SIG-M5 (cell line): ENCODE results near the gene ATCAY.
"Not testable (repeated sequence)": the region's sequence is repeated elsewhere in the genome, so short reads cannot be mapped to it uniquely, and the experiment has no call there.

Source experiments
- DNase-seq: peaks from one replicate; lab custom pipeline; 2025; lab: John Stamatoyannopoulos, UW

Gene ATCAY

DNA sequence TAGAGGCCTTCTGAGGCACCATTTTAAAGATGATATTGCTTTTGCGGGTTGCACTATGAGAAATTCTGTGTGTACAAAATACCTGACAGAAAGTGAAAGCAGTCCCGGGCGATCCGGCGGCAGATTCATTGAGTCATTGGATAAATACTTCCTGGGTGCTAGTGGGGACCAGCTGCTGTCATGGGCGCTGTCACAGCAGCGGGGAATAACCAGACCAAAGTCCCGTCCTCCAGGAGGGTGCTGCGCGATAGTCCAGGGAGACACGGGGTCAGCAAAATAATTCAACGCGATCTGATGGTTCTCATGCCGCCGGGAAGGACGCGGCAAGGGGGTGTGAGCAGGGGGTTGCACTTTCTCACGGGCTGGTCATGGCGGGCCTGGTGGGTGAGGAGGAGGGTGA is 25.2 kb upstream of the ATCAY start:
- DNase-seq: no peak

DNA sequence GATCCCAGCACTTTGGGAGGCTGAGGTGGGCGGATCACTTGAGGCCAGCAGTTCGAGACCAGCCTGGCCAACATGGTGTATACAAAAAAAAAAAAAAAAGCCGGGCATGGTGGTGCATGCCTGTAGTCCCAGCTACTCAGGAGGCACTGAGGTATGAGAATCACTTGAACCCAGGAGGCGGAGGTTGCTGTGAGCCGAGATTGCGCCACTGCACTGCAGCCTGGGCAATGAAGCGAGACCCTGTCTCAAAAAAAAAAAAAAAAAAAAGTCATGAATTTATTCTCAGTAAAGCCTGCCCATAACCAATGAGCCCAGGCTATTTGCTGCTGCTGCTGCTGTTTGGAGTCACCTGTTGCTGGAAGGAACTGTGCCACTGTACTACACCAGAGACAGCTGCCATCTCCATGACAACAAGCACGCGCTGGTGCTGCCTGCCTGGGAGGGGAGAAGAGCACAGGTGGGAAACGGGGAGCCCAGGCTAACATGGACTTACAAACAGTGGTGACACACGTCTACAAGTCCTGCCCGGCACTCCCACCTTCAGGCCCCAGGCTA is 23.0 kb upstream of the ATCAY start:
- DNase-seq: no peak

DNA sequence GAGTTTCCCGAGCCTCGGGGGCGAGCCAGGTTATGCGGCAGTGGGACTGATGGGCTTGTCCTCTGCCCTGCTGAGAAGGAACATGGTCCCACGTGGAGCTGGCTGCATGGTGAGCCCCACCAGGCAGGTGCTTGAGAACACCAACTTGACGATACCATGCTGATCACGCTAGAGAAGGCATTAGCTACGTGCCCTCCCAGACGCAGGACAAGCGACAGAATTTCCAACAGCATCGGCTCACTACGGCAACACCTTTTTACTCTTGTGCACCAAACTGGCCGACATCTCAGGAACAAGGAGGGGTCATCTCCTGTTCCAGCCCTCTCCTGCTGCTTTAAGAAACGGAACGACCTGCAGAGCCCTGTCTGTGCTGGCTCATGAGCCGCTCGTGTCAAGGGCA is 20.0 kb upstream of the ATCAY start:
- DNase-seq: no peak

DNA sequence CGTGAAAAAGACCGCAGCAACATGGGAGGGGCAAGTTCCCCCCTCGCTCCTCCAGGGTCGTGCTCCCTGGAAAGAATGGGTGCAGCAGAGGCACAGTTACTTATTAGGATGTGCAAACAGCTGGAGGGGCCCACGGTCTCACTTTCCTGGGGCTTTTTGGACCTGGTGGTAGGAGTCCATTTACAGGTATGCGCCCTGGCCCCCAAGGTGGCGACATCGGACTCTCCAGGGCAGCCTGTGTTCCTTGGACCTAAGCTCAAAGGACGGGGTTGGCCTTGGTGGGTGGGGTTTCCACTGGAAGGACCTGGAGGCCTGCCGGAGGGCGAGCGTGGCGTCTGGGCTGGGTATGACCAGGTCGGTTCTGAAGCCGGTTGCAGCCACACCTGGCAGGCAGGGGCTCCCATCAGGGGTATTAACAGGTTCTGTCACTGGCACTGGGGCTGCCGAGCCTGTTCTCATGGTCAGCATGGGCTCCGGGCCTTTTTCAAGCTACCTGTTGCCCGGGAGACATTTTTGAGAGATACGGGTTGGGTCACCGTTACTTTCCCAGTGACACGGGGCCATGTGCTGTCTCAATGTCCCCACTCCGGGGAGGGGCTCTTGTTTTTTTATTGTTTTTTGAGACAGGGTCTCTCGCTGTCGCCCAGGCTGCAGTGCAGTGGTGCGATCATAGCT is 17.5 kb upstream of the ATCAY start:
- DNase-seq: no peak

DNA sequence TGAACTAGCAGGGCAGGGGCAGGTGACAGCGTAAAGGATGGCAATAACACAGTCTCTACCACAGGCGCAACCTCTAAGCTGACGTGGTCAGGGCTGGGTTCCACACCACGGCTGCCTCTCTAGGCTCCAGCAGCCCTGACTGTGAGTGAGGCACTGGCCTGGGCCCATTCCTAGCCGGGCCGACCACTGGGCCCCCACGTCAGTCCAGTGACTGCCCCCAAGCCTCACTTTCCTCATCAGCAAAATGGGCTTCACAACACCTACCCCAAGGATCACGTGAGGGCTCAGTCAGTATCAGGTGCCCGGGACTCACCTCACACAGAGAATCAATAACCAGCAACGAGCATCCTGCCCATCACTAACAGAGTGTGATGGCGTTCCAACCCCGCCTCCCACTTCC is 16.8 kb upstream of the ATCAY start:
- no peak for DNase-seq

- no peak for DNase-seq
Measured at GRCh38 chr19:3866910-3867638, 13.4 kb upstream of the ATCAY start.

DNA sequence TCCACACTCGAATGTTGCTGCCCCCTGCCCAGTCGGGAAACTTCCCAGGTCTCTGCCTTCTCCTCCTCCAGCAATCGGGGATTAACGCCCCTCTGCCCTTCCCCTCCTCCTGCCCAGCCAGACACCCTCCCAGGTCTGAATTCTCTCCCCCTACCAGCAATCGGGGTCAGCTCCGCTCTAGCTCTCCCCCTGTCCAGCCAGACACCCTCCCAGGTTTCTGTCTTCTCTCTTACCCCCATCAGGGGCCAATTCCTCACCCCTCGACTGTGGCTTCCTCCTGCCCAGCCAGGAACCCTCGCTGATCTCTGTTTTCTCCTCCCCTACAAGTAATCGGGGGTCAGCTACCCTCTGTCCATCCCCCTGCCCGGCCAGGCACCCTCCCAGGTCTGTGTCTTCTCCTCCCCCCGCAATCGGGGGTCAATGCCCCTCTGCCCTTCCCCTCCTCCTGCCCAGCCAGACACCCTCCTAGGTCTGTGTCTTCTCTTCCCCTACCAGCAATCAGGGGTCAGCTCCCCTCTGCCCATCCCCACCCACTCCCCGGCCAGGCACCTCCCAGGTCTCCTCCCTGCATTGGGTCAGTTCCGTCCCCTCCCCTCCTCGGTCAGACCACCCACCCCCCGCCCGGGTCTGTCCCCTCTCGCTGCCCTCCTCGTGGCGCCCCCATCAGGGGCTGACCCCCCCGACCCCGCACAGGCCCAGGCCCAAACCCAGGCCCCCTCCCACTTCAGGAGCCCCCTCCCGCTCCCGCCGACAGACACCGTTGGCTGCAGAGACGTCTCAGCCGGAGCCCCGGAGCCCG is 12.3 kb upstream of the ATCAY start:
- no peak for DNase-seq

DNA sequence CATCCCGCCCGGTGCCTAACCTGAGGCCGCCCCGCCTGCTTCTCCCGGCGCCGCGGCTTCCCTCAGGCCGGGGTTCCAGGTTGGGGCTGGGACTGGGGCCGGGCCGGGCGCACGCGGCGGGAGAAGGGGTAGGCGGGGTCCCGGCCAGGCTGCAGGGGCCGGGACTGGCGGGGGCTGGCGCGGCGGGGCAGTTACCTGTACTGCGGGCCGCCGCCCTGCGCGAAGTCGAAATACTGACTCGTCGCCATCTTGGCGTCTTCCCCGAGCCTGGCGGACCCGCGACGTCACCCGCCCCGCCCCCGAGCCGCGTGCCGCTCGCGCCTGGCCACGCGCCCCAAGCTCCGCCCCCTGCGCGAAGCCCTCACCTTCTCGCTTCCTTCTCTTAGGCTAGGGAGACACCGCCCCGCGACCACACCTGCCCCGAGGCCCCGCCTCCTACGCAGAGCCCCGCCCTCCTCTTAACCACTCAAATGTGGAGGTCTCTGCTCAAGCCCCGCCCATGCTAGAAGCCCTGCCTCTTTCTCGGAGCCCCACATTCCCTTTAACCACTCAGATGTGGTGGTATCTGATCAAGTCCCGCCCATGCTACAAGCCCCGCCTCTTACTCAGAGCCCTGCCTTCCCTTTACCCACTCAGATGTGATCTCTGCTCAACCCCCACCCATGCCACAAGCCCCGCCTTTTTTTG is 11.6 kb upstream of the ATCAY start, which contains the start of gene ZFR2:
Gene ZFR2, minus strand, starts transcription at position 269 of the 687 bp plus-strand sequence. Its CDS starts 21 bp downstream, at position 248.
- no peak for DNase-seq

- DNase-seq: no peak
Measured at GRCh38 chr19:3873151-3873550, 7.3 kb upstream of the ATCAY start.

- not testable (repeated sequence) for DNase-seq
Measured at GRCh38 chr19:3874695-3875094, 5.8 kb upstream of the ATCAY start.

- no peak for DNase-seq
Measured at GRCh38 chr19:3879656-3880055, 829 bp upstream of the ATCAY start.

DNA sequence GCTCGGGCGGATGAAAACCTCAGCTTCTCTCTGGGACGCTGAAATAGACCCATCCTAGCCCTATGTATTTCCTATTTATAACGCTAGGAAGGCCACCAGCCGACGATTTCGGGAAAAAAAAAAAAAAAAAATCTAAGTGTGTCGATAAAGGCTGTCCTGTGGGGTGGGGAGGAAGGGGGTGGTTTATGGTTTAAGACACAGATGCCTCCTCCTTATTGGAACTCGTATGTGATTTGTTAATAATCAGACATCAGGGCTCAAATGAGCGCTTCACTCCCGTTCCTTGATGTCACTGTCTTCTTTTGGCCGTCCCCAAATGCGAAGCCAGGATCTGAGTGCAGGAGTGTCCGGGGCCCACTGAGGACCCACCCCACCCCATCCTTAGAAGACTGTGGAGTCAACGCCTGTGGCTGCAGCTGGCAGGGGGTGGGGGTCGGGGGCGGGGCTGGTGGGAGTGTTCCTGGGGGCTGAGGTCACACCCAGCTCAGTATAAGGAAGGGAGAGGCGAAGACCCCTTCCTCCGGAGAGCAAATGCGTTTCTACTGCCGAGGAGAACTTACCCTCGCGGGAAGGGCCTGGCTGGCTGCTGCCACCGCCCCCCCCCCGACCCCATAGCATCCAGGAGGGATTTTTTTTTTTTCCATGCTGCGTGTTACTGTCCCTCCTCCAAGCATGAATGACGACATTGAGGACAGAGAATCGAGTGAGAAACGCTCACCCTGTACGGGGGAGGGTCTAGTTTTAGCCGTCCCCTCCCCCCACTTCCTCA is 971 bp downstream of the ATCAY start:
- no peak for DNase-seq

DNA sequence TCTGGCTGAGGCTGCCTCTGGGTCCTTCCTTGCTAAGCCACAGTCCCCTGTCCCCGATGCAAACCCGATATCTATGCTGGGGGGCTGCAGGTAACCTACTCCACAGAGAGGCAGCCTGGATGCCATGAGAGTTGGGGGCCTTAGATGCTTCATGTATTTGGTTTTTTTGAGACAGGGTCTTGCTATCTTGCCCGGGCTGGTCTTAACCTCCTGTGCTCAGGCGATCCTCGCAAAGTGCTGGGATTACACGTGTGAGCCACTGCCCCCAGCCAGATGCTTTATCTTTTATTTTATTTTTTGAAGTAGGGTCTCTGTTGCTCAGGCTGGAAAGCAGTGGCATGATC is 1.5 kb downstream of the ATCAY start:
- DNase-seq: no peak

- no peak for DNase-seq
Measured at GRCh38 chr19:3890591-3890990, 10.1 kb downstream of the ATCAY start.

GRCh38 chr19:3893509-3894179 is 13.2 kb downstream of the ATCAY start:
- DNase-seq: no peak

DNA sequence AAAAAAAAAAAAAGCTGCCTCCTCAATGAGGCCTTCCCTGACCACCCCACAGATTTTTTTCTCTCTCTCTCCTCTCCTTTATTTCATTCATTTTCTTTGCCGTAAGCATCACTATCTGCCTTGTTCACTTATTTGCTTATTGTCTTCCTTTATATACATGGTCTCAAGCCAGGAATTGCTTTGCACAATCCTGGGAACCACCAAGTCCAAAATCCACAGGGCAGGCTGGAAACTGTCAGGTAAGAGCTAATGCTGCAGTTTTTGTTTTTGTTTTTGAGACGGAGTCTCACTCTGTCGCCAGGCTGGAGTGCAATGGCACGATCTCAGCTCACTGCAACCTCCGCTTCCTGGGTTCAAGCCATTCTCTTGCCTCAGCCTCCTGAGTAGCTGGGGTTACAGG is 14.5 kb downstream of the ATCAY start:
- not testable (repeated sequence) for DNase-seq

DNA sequence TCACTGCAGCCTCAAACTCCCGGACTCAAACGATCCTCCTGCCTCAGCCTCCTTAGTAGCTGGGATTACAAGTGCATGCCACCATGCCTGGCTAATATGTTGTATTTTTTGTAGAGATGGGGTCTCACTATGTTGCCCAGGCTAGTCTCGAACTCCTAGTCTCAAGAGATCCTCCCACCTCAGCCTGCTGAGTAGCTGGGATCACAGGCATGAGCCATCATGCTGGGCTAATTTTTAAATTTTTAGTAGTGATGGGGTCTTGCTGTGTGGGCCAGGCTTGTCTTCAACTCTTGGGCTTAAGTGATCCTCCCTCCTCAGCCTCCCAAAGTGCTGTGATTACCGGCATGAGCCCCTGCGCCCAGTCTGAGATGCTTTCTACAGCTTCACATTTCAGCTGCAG is 15.3 kb downstream of the ATCAY start:
- DNase-seq: no peak

- no peak for DNase-seq
Measured at GRCh38 chr19:3897936-3898335, 17.5 kb downstream of the ATCAY start.

- DNase-seq: no peak
Measured at GRCh38 chr19:3898426-3898825, 17.9 kb downstream of the ATCAY start.

DNA sequence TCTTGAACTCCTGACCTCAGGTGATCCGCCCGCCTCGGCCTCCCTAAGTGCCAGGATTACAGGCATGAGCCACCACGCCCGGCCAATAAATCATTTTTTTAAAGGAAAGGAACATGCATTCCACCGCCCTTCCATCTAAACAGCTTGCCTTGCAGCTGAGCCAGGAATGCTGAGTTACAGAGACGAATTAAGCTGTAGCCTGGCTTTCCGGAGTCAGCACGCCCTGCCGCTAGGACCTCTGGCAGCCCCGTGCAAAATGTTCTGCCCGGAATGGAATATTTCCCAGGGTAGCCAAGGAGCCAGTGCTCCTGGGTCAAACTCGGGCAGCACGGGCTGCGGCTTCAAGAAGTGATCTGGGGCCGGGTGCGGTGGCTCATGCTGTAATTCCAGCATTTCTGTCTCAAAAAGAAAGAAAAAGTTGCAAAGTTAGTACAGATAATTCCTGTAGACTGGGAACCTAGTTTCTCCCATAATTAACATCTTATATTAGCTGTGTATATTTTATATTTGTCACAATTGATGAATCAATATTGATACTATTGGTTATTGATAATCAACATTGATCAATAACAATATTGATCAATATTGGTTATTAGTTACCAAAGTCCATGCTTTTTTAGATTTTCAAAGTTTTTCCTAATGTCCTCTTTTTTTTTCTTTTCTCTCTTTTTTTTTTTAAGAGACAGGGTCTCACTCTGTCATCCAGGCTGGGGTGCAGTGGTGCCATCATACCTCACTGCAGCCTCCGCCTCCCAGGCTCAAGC is 19.2 kb downstream of the ATCAY start:
- DNase-seq: no peak
